Colon (tissue), 2 donors: ENCODE data around the gene HDAC9.

Experiments
- FAIRE-seq: peaks from 2 replicates; lab custom pipeline; 2012; peaks lifted over from hg19 to GRCh38; lab: Jason Lieb, UNC
- donor health status: control.
- donor health status: control.

HDAC9 gene

GRCh38 chr7:18666107-18666728, 170.7 kb downstream of the HDAC9 start:
- no peak for FAIRE-seq

GRCh38 chr7:18667466-18667865, 171.9 kb downstream of the HDAC9 start:
- no peak for FAIRE-seq

GRCh38 chr7:18671176-18671575, 175.6 kb downstream of the HDAC9 start:
- no peak for FAIRE-seq

GRCh38 chr7:18675579-18675978, 180.0 kb downstream of the HDAC9 start:
- FAIRE-seq: no peak

GRCh38 chr7:18679261-18679660, 183.7 kb downstream of the HDAC9 start:
- FAIRE-seq: no peak

- no peak for FAIRE-seq
Observed at GRCh38 chr7:18680576-18680975, 185.0 kb downstream of the HDAC9 start.

- no peak for FAIRE-seq
Observed at GRCh38 chr7:18684916-18685315, 189.4 kb downstream of the HDAC9 start.

- FAIRE-seq: no peak
Observed at GRCh38 chr7:18685971-18686370, 190.4 kb downstream of the HDAC9 start.

- no peak for FAIRE-seq
Observed at GRCh38 chr7:18689551-18689950, 194.0 kb downstream of the HDAC9 start.

- FAIRE-seq: no peak
Observed at GRCh38 chr7:18693406-18693805, 197.9 kb downstream of the HDAC9 start.

- no peak for FAIRE-seq
Observed at GRCh38 chr7:18693816-18694215, 198.3 kb downstream of the HDAC9 start.

GRCh38 chr7:18694484-18694883, 198.9 kb downstream of the HDAC9 start:
- FAIRE-seq: no peak

GRCh38 chr7:18694911-18695310, 199.4 kb downstream of the HDAC9 start:
- no peak for FAIRE-seq

- no peak for FAIRE-seq
Observed at GRCh38 chr7:18698258-18698734, 202.7 kb downstream of the HDAC9 start.

- FAIRE-seq: no peak
Observed at GRCh38 chr7:18700147-18700546, 204.6 kb downstream of the HDAC9 start.

- no peak for FAIRE-seq
Observed at GRCh38 chr7:18702071-18702829, 206.7 kb downstream of the HDAC9 start.

GRCh38 chr7:18703685-18704084, 208.1 kb downstream of the HDAC9 start:
- no peak for FAIRE-seq

- no peak for FAIRE-seq
Observed at GRCh38 chr7:18706670-18707069, 211.1 kb downstream of the HDAC9 start.

GRCh38 chr7:18708204-18708603, 212.7 kb downstream of the HDAC9 start:
- FAIRE-seq: no peak

GRCh38 chr7:18715988-18716387, 220.4 kb downstream of the HDAC9 start:
- no peak for FAIRE-seq

GRCh38 chr7:18721429-18721828, 225.9 kb downstream of the HDAC9 start:
- no peak for FAIRE-seq

- FAIRE-seq: no peak
Observed at GRCh38 chr7:18724318-18724717, 228.8 kb downstream of the HDAC9 start.

GRCh38 chr7:18727115-18727870, 231.7 kb downstream of the HDAC9 start:
- FAIRE-seq: no peak
